Right ventricle myocardium superior (tissue), 1 donor: ENCODE measurements around the gene ASCL2. TPM values are rescaled to one million over a fixed set of nuclear protein-coding genes. Genes with fewer than 3 reads are reported as not detected.

ENCODE experiments used
- ATAC-seq: fragments of 200-7000 bp; cut with Tn5 transposase; one replicate; pipeline ENCODE4 v1.9.1; 2020; ENCODE audit warnings: mild to moderate bottlenecking; ENCODE audit not compliant: poor library complexity
- DNase-seq: peaks from one replicate; pipeline ENCODE4 v3.0.0-alpha.2; 2020
- intact Hi-C: fragments of 100-400 bp; cut with DNase I; formaldehyde crosslinking; loops from one replicate; pipeline ENCODE4 v1.11.2; 2022
- total RNA-seq: library from RNA; stranded (reverse); fragmentation: NEBNext Ultra II Directional; extraction: Animal tissue kit (Norgen Biotek cat#: 25700); gene quantifications from one replicate; pipeline ENCODE4 v1.2.1, GENCODE V29; 2021
- donor health status: DM: no; HTN: yes; CAD: no; lungs with severe emphysema.

Gene ASCL2
- total RNA-seq, 1 donor from 2014 or later = 0.11 TPM

DNA sequence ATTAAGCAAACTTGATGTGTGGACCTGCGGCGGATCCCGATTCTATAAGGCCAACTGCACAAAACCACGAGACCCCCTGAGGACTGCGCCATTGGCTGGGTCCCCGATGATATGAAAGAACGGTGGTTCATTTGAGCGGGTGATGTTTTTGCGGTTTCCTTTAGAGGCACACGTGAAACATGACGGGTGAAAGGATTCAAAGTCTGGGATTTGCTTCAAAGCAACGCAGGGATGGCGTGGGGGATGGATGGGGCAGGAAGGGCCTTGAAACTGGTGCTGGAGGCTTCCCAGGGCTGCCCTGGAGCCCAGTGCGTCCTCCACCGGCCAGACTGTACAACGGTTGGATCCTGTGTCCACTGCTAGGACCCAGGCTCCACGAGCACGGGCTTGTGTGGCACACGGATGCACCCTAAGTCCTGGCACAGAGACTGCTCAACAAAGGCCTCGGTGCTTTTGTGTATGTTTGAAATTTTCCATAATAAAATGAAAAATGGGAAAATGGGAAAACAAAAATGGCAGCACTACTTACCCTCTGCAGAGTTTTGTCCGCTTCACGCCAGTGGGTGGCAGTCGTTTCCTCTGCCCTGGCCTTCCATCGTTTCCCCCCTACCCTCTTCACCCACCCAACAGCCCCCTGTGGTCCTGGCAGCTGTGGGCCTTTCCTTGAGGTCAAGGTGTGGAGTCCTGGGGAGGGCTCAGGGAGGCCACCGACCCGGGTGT, 3.6 kb downstream of the ASCL2 start:
- ATAC-seq (no peak), DNase-seq (no peak)
- intact Hi-C loops = no loop called here

DNA sequence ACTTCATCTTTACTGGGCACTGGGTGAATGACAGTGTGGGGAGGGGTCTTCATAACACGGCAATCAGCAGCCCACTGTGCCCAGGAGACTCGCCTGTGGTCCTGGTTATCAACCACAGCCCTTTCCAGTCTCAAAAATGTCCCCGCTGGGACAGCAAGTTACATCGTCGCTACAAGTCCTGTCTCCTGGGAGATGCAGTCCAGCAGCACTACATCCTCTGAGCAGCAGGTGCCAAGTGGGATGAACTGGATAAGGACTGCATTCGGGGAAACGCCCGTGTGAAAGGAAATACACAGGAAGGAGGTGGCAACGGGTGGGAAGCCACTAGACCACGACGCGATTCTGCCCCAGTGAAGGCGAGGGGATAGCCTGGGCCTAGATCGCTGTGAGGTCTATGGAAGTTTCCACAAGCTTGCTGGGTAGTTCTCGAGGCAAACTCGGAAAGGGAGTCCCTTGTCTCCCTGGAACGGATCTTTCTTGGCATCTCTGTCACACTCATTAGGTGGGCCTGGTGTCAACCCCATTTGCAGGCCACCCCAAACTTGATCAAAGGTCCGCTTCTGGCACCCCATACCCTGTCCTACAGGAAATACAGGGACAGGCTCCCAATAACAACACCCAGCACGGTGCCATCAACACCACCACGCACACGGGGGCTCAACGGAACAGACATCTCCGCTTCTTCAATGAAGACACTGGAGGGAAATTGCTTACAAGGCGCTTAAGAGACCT, 4.4 kb downstream of the ASCL2 start:
- ATAC-seq (no peak), DNase-seq (no peak)
- intact Hi-C loops = no loop called here

DNA sequence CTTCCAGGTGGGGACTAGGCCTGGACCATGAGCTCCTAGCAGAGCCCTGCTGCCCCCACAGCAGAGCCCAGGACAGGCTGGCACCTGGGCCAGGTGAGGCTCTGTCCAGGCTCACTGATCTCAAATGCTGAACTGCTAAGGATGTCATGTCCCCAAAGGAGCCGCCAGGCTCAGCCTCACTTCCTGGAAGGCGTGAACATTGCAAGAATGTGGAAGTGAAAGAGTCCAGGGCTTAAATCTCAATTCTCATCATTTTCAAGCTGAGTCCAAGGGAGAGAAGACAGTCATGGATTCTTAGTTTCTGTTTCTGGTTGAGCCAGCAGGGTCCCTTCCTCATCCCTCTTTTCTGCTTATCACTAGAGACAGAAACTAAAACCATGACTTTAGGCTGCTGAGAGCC, 5.0 kb downstream of the ASCL2 start:
- intact Hi-C loops = no loop called here
- DNase-seq (no peak), ATAC-seq (peak; percentile 26)

DNA sequence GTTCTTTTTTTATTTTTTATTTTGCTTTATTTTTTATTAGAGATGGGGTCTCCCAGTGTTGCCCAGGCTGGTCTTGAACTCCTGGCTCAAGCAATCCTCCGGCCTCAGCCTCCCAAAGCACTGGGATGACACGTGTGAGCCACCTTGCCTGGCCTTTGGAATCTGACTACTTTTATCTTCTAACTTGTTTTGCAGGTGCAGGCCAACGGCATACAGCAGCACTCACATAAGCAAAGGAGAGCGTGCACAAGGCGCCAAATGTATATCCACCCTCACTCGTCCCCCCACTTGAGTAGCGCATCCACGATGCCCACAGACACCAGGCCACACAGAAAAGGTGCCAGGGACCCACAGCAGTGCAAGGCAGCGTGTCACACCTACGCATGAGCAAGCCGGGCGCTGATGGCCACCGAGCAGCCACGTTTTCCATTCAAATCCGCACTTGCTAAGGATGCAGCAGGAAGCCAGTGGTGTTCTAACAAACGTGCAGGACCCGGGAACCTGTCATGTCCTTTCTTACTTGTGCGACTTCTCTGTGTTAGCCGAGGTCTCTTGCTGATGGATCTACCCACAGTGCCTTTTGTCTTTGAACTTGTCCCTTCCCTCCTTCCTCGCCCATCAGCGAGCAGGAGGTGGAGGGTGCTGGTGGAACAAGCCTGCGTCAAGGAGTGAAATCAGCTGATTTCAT, 5.9 kb downstream of the ASCL2 start:
- no peak for ATAC-seq
- intact Hi-C loops = no loop called here
- DNase-seq = no peak

DNA sequence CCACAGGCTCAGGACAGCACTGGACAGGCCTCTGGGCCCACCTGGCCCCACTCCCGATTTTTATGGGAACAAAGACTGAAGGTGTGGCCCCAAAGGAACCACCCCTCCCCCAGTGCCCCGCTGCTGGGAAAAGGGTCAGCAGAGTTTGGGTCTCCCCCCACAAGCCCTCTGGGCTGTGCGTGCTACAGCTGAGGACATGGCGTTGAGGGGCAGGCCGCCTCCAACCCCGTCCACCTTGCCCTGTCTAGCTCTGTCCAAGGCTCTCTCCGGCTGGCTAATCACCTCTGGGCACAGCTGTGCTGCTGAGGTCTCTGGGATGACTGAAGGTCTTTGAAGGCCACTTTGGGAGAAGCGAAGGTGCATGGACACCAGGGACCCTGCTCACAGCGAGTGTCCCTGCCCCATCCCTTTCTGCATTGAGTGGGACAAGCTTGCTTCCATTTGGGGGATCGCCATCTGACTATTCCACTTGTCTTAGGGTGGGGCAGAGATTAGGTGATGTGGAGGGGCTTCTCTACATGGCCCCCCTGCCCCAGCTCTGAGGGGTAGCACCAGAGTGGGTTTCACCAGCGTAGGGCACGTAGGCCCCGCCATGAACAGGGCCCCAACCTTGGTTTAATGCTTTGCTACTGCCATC, 6.5 kb downstream of the ASCL2 start:
- DNase-seq (no peak), ATAC-seq (no peak)
- intact Hi-C loops = no loop called here

DNA sequence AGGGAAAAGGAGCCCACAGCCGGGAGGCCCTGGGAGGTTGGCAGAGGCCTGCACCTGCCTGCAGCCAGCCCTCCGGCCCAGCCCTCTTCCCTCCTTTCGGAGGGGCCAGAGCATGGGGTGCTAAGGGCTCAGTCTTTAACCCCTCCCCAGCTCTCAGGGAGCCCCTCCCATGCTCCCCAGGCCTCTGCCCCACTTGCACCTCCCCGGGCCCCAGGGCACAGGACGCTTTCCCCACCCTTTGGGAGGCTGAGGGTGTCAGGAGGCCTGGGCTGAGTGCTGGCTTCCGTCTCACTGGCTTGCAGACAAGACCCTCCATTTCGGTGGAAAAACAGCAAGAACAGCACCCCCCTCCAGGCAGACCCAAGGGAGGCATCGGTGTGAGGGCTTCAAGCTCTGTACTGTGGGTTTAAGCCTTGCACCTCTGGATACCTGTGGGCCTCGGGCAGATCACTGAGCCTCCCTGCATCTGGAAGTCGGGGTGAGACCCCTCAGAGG, 7.3 kb downstream of the ASCL2 start:
- no peak for DNase-seq
- no peak for ATAC-seq
- intact Hi-C loops = no loop called here

DNA sequence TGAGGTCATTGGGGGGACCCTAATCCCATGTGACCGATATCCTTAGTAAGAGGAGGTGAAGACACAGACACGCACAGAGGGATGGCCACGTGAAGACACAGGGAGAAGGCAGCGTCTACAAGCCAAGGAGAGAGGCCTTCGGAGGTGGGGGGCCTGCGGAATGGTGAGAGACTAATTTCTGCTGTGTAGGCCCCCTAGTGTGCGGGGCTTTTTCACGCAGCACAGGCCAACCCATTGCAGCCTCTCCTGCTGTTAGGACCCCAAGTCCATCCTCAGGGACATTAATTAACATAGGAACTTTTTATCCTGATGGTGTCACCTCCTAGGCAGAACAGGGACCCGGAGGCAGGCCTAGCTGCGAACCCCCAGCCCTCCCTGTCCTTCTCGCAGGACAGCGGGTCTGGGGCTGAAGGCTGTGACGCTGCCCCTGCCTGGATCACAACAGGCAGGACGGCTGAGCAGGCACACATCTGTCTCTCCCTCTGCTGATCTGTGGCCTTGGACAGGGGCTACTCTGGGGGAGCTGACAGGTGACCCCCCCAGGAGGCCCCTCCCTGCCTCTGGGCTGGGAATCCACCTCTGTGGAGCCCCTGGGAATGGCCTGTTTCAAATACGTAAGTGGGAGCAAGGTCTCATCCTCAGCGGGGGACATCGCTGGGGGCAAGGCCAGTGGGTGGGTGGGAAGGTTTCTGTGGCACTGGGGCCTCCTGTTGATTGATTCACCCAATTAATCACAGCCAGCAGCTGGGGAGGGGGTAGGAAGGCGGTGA, 7.9 kb downstream of the ASCL2 start:
- intact Hi-C loops = no loop called here
- ATAC-seq (no peak), DNase-seq (no peak)

DNA sequence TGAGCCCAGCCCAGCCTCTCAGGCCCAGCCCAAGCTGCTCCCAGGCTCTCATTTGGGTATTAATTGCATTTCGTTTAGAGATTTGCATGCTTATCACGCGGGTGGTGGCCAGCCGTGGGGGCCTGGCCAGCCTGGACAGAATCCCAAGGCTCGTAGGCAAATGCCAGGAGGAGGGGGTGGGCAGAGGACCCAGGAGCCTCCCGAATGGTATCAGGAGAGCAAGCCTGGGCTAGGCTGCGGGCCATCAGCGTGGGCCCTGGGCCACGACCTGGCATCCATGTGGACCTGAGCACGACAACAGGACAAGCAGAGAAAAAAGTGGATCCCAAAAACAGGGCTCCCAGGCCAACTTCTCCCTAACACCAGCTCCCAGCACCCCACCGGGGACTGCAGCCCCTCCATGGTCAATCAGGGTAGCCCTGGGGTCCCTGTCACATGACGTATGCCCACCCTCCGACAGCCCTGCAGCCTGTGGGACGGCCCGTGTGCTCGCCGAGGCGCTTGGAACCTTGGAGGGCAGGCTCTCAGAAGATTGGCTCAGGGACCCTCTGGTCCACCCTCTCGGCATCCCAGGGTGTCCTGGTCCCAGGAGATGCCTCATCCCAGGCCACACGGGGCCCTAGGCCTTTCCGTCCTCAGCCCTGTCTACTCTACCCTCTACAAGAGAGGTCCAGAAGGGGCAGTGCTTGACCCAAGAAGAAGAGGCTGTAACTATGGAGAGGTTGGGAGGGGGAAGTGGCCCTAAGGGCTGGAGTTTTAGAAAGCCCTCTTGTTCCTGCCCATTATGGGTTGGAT, 8.8 kb downstream of the ASCL2 start:
- DNase-seq = no peak
- intact Hi-C loops = no loop called here

DNA sequence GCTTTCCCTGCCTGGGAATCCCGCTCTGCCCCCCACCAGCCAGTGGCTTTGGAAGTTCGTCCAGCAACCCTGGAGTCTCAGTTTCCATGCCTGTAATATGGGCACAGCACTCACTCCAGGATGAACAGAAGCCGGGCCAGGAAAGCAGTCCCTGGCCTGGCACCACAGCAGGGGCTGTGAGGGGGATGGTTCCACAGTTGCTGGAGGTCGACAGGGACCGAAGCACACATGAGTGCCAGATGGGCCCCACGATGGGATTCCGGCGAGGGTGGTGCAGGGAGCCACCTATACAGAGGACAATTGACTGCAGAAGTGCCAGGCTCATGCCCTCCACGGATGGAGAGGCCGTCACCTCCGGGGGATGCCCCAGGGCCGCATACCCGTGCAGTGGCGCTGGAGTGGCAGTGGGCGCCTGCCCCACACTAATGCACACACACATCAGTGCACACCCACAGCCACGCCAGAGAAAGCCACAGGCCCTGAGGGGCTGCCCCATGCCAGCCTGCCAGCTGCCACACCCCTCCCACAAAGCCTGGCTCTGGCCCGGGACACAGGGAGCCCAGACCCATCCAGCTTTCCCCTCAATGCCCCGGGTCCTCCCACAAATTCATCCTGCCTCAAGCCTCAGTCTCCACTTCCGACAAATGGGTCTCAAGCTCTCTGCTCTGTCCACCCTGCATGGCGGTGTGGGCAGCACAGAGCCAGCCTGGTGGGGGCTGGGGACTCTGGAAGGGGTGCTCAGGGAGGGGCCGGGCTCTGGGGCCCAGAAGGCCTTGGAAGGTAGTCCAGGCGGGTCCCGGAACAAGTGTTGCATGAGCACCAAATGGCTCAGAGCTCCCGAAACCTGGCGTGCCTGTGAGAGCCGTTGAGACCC, 9.7 kb downstream of the ASCL2 start:
- ATAC-seq (no peak), DNase-seq (no peak)
- intact Hi-C loops = no loop called here

More for the DNA sequence above, 8.8 kb downstream of the ASCL2 start:
- no peak for ATAC-seq

DNA sequence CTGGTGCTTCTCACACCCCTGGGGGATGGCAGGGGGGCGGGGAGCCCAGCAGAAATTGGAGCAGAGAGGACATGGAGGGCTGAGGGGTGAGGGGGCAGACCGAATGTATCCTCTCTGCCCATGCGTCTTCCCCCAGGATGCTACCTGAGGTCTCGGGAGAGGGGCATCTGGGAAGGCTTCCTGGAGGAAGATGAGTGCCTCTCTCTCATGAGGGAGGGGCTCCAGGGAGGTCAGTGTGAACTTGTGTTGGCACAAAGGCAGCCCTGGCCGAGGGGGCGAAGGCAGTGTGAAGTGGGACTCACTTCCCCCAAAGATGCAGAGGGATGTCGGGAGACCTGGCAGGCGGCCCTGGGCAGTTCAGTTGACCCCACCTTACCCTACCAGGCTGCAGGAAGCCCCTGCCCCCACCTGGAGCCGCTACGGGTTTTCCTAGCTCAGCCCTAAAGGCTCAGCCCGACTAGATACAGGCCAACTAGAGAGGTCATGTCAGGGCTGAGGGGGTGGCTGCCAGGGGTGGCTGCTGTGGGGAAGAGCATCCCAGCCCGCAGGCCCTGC, 10.4 kb downstream of the ASCL2 start:
- intact Hi-C loops = no loop called here
- DNase-seq (no peak), ATAC-seq (no peak)

DNA sequence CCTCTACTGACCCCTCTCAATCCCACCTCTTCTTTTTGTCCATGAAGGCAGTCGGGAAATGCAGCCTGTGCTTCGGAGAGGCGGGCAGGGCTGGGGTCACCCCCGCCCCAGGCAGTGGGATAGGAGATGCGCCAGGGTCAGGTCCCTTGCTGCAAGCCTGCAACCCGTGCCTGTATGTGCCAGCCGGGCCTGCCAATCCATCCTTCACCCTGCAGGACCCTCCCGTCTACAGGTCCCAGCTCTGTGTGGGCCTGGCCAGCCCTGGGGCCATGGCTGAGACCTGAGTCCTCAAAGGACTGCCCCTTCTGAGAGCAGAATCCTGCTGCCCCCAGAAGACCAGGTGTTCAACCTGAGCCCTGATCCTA, 10.9 kb downstream of the ASCL2 start:
- no peak for ATAC-seq
- DNase-seq = no peak
- intact Hi-C loops = no loop called here

DNA sequence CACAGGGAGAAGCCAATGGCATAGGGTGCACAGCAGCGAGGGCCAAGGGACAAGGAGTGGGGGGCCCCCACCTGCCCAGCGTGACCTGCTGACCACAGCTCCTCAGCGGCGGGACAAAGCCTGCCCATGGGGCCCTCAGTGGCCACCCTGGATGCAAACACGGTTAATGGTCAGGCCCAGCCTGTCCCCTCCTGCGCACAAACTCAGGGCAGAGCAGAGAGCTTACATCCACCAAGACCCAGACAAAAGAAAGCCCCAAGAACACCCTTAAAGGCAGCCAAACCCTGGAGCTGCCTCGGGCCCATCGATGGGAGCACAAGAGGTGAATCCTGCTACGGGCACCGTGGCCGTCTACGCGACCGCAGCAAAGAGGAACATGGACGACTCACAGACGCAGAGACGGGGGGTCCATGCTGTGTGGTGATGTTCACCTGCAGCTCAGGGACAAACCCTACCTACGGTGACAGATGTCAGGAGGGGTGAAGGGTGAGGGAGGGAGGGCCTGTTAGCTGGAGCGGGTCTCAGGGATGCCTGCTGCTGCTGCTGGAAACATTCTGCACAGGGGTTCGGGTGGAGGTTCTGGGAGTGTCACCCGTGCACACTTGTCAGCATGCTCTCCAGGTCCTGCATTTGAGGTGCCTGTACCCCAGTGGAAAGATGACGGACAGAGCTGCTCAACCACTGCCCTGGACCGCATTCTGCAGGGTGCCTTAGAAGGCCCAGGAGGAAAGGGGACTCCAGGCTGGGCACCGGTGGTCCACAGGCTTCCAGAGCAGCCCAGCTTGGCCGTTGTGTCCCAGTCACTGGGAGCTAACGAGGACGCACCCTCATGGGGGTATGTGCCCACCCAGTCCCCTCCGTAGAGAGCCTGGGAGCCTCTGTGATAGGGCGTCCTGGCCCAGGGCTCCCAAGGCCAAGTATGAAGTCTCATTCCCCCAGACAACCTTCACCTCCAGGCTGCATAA, 11.6 kb downstream of the ASCL2 start:
- DNase-seq = no peak
- intact Hi-C loops = no loop called here
- ATAC-seq = no peak

DNA sequence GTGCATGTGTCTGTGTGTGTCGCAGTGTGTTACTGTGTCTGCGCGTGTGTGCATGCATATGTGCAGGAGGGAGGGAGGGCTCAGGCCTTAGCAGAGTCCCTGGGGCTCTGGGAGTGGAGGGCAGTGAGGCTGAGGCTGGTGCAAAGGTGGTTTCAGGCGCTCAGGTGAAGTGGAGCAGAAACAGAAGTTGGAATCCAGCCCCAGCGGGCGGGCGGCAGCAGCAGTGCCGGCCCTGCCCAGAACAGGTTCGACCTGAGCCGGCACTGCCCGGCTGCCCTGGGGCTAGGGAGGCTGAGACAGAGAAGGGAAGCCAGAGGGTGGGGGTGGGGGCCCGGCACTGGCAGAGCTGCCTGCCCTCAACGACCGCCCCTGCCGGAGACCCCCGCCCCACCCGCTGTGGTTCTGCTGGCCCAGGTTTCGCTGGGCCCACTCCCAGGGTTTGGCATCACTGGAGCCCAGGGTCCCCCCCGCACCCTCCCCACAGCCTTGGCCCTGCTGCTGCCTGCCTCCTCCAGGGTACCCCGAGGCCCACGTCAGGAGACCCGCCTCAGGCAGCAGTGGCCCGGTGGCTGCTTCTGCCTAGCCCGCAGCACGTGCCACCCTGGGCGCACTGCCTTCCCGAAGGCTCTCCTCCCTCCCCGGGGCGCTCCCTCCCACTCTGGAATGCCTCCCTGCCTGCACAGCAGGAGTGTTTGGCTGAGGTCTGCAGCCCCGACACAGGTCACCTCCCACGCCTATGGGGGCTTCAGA, 13.3 kb downstream of the ASCL2 start:
- no peak for DNase-seq
- no peak for ATAC-seq
- intact Hi-C loops = no loop called here

DNA sequence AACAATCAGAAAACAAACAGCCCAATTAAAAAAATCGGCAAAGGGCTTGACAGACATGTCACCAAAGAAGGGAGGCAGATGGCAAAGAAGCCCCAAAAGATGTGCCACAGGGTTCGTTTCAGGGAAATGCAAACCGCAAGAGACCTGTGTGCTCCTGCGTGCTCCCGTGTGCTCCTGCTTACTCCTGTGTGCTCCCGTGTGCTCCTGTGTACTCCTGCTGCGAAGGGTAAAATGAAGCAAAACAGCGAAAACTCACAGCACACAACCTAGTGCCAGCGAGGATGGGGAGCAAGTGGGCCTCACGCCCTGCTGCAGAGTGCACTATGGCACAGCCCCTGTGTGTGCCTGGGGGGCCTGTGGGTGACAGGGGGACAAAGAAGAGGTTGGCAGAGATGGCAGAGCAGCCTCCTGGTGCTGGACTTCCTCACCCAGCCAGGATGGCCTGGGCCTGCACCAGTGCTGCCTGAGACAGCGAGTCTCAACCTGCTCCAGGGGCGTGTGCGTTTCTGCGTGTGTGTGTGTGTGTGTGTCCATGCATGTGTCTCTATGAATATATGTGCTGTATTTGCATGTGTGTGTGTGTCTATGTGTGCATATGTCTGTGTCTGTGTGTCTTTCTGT, 14.0 kb downstream of the ASCL2 start:
- ATAC-seq (no peak), DNase-seq (no peak)
- intact Hi-C loops = no loop called here

DNA sequence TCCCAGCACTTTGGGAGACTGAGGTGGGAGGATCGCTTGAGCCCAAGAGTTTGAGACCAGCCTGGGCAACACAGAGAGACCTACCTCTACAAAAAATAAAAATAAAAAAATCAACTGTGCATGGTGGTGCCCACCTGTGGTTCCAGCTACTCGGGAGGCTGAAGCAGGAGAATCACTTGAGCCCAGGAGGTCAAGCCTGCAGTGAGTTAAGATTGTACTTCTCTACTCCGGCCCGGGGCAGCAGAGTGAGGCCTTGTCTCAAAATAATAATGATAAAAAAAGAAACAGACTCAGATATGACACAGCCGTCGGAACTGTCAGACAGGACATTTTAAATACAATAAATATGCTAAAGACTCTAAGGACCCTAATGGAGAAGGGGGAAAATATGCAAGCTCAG, 18.4 kb downstream of the ASCL2 start:
- DNase-seq (no peak), ATAC-seq (no peak)
- intact Hi-C loops = no loop called here
